K562 (cell line): ENCODE data around the gene SEMA6C. TPM values are rescaled to one million over a fixed set of nuclear protein-coding genes. Genes with fewer than 3 reads are reported as not detected.

Experiments used
- ATF7 ChIP-seq: fragments of 450-650 bp; IDR thresholded peaks from 2 replicates; pipeline ENCODE4 v1.7.1; 2014; ENCODE audit warnings: mild to moderate bottlenecking, moderate library complexity
- ETV6 ChIP-seq, 3 experiments: fragments of 150-350 bp in 1 of 3; sonication (generic) in 1 of 3; formaldehyde crosslinking in 1 of 3; IDR thresholded peaks; 2 replicates each; pipeline versions ENCODE4 v1.6.1 to v1.8.0; 2014 to 2022; ENCODE audit warnings: borderline replicate concordance in 2 of 3, low read depth in 2 of 3, antibody characterized with exemption in 1 of 3, low read length in 1 of 3, mild to moderate bottlenecking in 1 of 3, missing genetic modification reagents in 1 of 3
- FOXK1 ChIP-seq: sonication (generic); formaldehyde crosslinking; IDR thresholded peaks from 2 replicates; pipeline ENCODE4 v1.8.0; 2022; ENCODE audit warnings: missing genetic modification reagents, mild to moderate bottlenecking, borderline replicate concordance
- FUS ChIP-seq: fragments of 200-400 bp; formaldehyde crosslinking; optimal IDR thresholded peaks from 2 replicates; pipeline ENCODE3; 2017; ENCODE audit warnings: low read depth, low read length
- GTF3C2 ChIP-seq: IDR thresholded peaks from 3 replicates; pipeline ENCODE4 v1.6.1; 2011; ENCODE audit warnings: borderline replicate concordance, mild to moderate bottlenecking, moderate library complexity; ENCODE audit not compliant: insufficient read length; ENCODE audit errors: extremely low read depth
- HOMEZ ChIP-seq: fragments of 250-450 bp; sonication (Bioruptor Pico); IDR thresholded peaks from 2 replicates; pipeline ENCODE4 v1.4.0; 2020; ENCODE audit warnings: mild to moderate bottlenecking, moderate library complexity
- IFI16 ChIP-seq: fragments of 250-450 bp; sonication (Bioruptor Pico); IDR thresholded peaks from 2 replicates; pipeline ENCODE4 v2.1.2; 2022; ENCODE audit warnings: mild to moderate bottlenecking, inconsistent platforms
- KLF1 ChIP-seq: fragments of 450-650 bp; IDR thresholded peaks from 2 replicates; pipeline ENCODE4 v1.6.1; 2016; ENCODE audit warnings: missing genetic modification characterization, missing compliant biosample characterization
- NCOA4 ChIP-seq: fragments of 450-650 bp; IDR thresholded peaks from 2 replicates; pipeline ENCODE4 v1.6.1; 2018; ENCODE audit warnings: mild to moderate bottlenecking; ENCODE audit not compliant: partially characterized antibody
- OTX1 ChIP-seq: fragments of 450-650 bp; formaldehyde crosslinking; IDR thresholded peaks from 2 replicates; pipeline ENCODE4 v1.4.0; 2022; ENCODE audit warnings: mild to moderate bottlenecking
- PRPF4 ChIP-seq: fragments of 200-400 bp; formaldehyde crosslinking; IDR thresholded peaks from one replicate; pipeline ENCODE4 v1.6.1; 2017; ENCODE audit warnings: low read length, low read depth, mild to moderate bottlenecking; ENCODE audit not compliant: insufficient read depth, poor library complexity, severe bottlenecking
- SMARCA5 ChIP-seq: fragments of 450-650 bp; IDR thresholded peaks from 2 replicates; pipeline ENCODE4 v1.6.1; 2016
- TFAP4 ChIP-seq: sonication (generic); formaldehyde crosslinking; IDR thresholded peaks from 2 replicates; pipeline ENCODE4 v1.8.0; 2022; ENCODE audit warnings: missing genetic modification reagents, mild to moderate bottlenecking, moderate library complexity, borderline replicate concordance
- ZNF133 ChIP-seq: fragments of 250-450 bp; sonication (Bioruptor Pico); IDR thresholded peaks from 2 replicates; pipeline ENCODE4 v1.4.0; 2020; ENCODE audit warnings: mild to moderate bottlenecking
- ZNF77 ChIP-seq: fragments of 250-450 bp; sonication (Bioruptor Pico); IDR thresholded peaks from 2 replicates; pipeline ENCODE4 v1.5.0; 2020
- polyA plus RNA-seq, 8 experiments: library from polyadenylated mRNA; depleted of rRNA in 4 of 8; stranded (reverse) in 5 of 8; unstranded in 3 of 8; fragments of >200 nt; fragmentation: Nextera tagmentation in 2 of 8; fragmentation: Illumina TruSeq in 1 of 8; extraction: Ambion mirVana in 2 of 8; extraction: Trizol in 1 of 8; gene quantifications; 2 replicates each; pipeline versions ENCODE4 v1.2.1 to v1.2.3, GENCODE V29; 2011 to 2014; ENCODE audit warnings: inconsistent platforms in 1 of 8, missing spikeins in 1 of 8
- total RNA-seq, 7 experiments: library from RNA; depleted of rRNA in 6 of 7; stranded (reverse); fragments of >200 nt in 6 of 7; fragmentation: Illumina TruSeq in 2 of 7; extraction: Trizol in 2 of 7; gene quantifications; 2 replicates each; pipeline versions ENCODE4 v1.2.1 to v1.2.3, GENCODE V29; 2011 to 2021; ENCODE audit warnings: low replicate concordance in 1 of 7

The SEMA6C gene
- total and polyA plus RNA-seq, 9 of the 15 experiments (the other 6 are each of a cell fraction or from before 2014, with no cell fraction given): 0.03 to 4.6 (median 0.95) TPM

GRCh38 chr1:151165281-151165737 lies 18.9 kb upstream of the SEMA6C start (continued):
- TF ChIP-seq ETV6 (IDR thresholded peaks at IDR 0.05; ENCODE audit: borderline replicate concordance in 1 of 2, low read depth in 2 of 2, low read length in 1 of 2) (no peak), ETV6 (CRISPR knock-in tag; IDR thresholded peaks at IDR 0.05; ENCODE audit: borderline replicate concordance) (no peak), SMARCA5 (peak; percentile 72; the same call in 1 of the 2 replicates), PRPF4 (no peak), IFI16 (no peak), TFAP4 (CRISPR knock-in tag) (no peak), FUS (no peak), FOXK1 (CRISPR knock-in tag) (no peak), ZNF77 (no peak), NCOA4 (no peak), ATF7 (no peak), GTF3C2 (no peak), HOMEZ (CRISPR knock-in tag) (no peak), OTX1 (CRISPR knock-in tag) (0 out of 2 replicates have a peak, but pooled peaks have one; percentile 16), KLF1 (no peak), ZNF133 (CRISPR knock-in tag) (no peak)
